Neural cell (in vitro differentiated cells): ENCODE data around the gene RASL11B.

ENCODE experiments used
- CTCF ChIP-seq: fragments of 450-650 bp; IDR thresholded peaks from 2 replicates; pipeline ENCODE4 v1.5.1; 2014; ENCODE audit warnings: antibody characterized with exemption, mild to moderate bottlenecking, moderate library complexity; ENCODE audit not compliant: poor library complexity, severe bottlenecking
- EP300 ChIP-seq: fragments of 450-650 bp; conservative IDR thresholded peaks from 2 replicates; pipeline ENCODE4 v1.6.1; 2014; ENCODE audit warnings: antibody characterized with exemption, mild to moderate bottlenecking, moderate library complexity; ENCODE audit not compliant: poor library complexity, severe bottlenecking
- EZH2 ChIP-seq: fragments of 200-600, 300-800 bp; shearing (Covaris generic), sonication (generic); IDR thresholded peaks from 2 replicates; pipeline ENCODE4 v1.6.1; 2014; ENCODE audit warnings: antibody characterized with exemption, low read length, borderline replicate concordance, mild to moderate bottlenecking; ENCODE audit not compliant: insufficient read depth, poor library complexity, severe bottlenecking
- POLR2AphosphoS5 ChIP-seq: IDR thresholded peaks from 2 replicates; pipeline ENCODE4 v1.6.1; 2012
- RAD21 ChIP-seq: fragments of 450-650 bp; conservative IDR thresholded peaks from 2 replicates; pipeline ENCODE4 v1.6.1; 2014; ENCODE audit warnings: antibody characterized with exemption, mild to moderate bottlenecking, moderate library complexity
- REST ChIP-seq: IDR thresholded peaks from 2 replicates; pipeline ENCODE4 v1.6.1; 2012; ENCODE audit warnings: borderline replicate concordance
- TAF1 ChIP-seq: IDR thresholded peaks from 2 replicates; pipeline ENCODE4 v1.6.1; 2012; ENCODE audit warnings: low read depth

DNA sequence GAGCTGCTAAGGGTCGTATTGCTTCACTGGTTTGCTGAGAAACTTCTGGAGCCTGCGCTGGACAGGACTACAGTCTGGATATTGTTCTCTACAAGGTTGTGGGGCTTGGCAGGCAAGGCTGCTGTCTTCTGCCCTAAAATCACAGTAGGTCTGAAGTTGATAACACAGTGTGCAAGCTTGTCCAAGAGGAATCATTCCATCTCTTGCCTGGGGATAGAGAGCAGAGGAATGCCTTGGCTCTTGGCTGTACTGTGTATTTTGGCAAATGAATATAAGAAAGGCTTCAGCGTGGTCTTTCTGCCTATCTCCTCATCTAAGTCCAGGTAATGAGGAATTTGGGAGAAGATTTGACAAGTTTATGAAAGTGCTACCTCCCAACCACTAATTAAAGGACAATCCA, 9.4 kb upstream of the RASL11B start:
- TF ChIP-seq CTCF (no peak), RAD21 (no peak), POLR2AphosphoS5 (no peak), REST (no peak), EP300 (no peak), TAF1 (no peak), EZH2 (no peak)
